CD4-positive, alpha-beta T cell (primary cell): ENCODE data around the gene UBN2. TPM values are rescaled to one million over a fixed set of nuclear protein-coding genes. Genes with fewer than 3 reads are reported as not detected.

Source experiments
- ATAC-seq: fragments of 200-7000 bp; cut with Tn5 transposase; one replicate; pipeline ENCODE4 v1.10.0; 2022; ENCODE audit warnings: mild to moderate bottlenecking; ENCODE audit not compliant: poor library complexity
- CTCF ChIA-PET: fragments of 350-600 bp; sonication (Branson Sonifier 250); formaldehyde crosslinking; loops from one replicate; lab custom pipeline; 2021; ENCODE audit warnings: antibody characterized with exemption, inconsistent platforms; lab: Charles Lee
- POLR2A ChIA-PET: fragments of 350-600 bp; sonication (Branson Sonifier 250); formaldehyde crosslinking; loops from one replicate; lab custom pipeline; 2021; ENCODE audit warnings: antibody characterized with exemption, inconsistent platforms; lab: Charles Lee
- DNase-seq, 14 experiments: peaks; one replicate each; pipeline ENCODE4 v3.0.0-alpha.2; 2013 to 2020; ENCODE audit warnings: mixed read lengths in 2 of 14
- H3K27ac ChIP-seq, 2 donors: one replicate each; pipeline versions ENCODE4 v1.5.1 to v1.7.0; 2013; ENCODE audit warnings: low read length in 2 of 2, low read depth in 1 of 2, mild to moderate bottlenecking in 1 of 2
- H3K27me3 ChIP-seq, 2 experiments: 1 replicate in 1 of 2; 2 replicates in 1 of 2; pipeline versions ENCODE4 v1.6.1 to v1.7.0; 2013; ENCODE audit warnings: low read length in 2 of 2, control low read depth in 1 of 2, mild to moderate bottlenecking in 1 of 2, moderate library complexity in 1 of 2; ENCODE audit not compliant: insufficient read depth in 2 of 2, control insufficient read depth in 1 of 2
- H3K36me3 ChIP-seq: one replicate; pipeline ENCODE4 v1.6.1; 2013; ENCODE audit warnings: low read length, control low read depth; ENCODE audit not compliant: insufficient read depth
- H3K4me1 ChIP-seq: one replicate; pipeline ENCODE4 v1.6.1; 2013; ENCODE audit warnings: low read length, control low read depth; ENCODE audit not compliant: insufficient read depth
- H3K4me3 ChIP-seq: one replicate; pipeline ENCODE4 v1.5.1; 2013; ENCODE audit warnings: mild to moderate bottlenecking, low read length, moderate library complexity
- H3K9me3 ChIP-seq, 2 experiments: 1 replicate in 1 of 2; 2 replicates in 1 of 2; pipeline versions ENCODE4 v1.6.1 to v1.7.0; 2013; ENCODE audit warnings: low read length in 2 of 2, mild to moderate bottlenecking in 2 of 2, control low read depth in 1 of 2, moderate library complexity in 1 of 2; ENCODE audit not compliant: control insufficient read depth in 1 of 2, insufficient read depth in 1 of 2
- H3K27ac Mint-ChIP-seq: one replicate; pipeline ENCODE4 v1.8.0; 2020; ENCODE audit warnings: mixed read lengths
- H3K27me3 Mint-ChIP-seq: one replicate; pipeline ENCODE4 v1.8.0; 2021; ENCODE audit warnings: mixed read lengths
- H3K36me3 Mint-ChIP-seq: one replicate; pipeline ENCODE4 v1.8.0; 2021; ENCODE audit warnings: low read depth, mixed read lengths
- H3K4me1 Mint-ChIP-seq: one replicate; pipeline ENCODE4 v1.8.0; 2021; ENCODE audit warnings: low read depth, mixed read lengths
- H3K4me3 Mint-ChIP-seq: one replicate; pipeline ENCODE4 v1.8.0; 2020; ENCODE audit warnings: mild to moderate bottlenecking, mixed read lengths
- H3K9me3 Mint-ChIP-seq: one replicate; pipeline ENCODE4 v1.8.0; 2020; ENCODE audit warnings: mixed read lengths
- CTCF ChIP-seq: fragments of 200-600 bp; IDR thresholded peaks from one replicate; pipeline ENCODE4 v1.8.0; 2022; ENCODE audit warnings: antibody characterized with exemption, mild to moderate bottlenecking
- intact Hi-C, 2 experiments: fragments of 100-400 bp; cut with DNase I in 1 of 2; cut with micrococcal nuclease in 1 of 2; formaldehyde crosslinking; loops; one replicate each; pipeline versions ENCODE4 v1.15.1 to v1.9.0; 2023 to 2025; cut with DNase I, micrococcal nuclease
- total RNA-seq, 174 experiments: library from RNA in 2 of 174; stranded (reverse) in 2 of 174; gene quantifications; one replicate each; pipeline ENCODE4 v1.2.3 and lab custom pipeline; 2021 to 2026

Gene UBN2
- total RNA-seq, 2 experiments from 2014 or later = 9.6 to 13.3 TPM

GRCh38 chr7:139183251-139183650 is 47.8 kb upstream of the UBN2 start:
- POLR2A ChIA-PET = no interaction called here
- H3K4me1 Mint-ChIP-seq = no peaks in the 10 kb centered on the region

GRCh38 chr7:139183878-139184338 is 47.1 kb upstream of the UBN2 start:
- intact Hi-C loops = no loop called here
- H3K4me1 ChIP-seq = no peaks in the 10 kb centered on the region
- H3K27ac ChIP-seq = no peak overlapping the region
- no peaks in the 10 kb centered on the region for H3K9me3 Mint-ChIP-seq
- ATAC-seq (no peak), DNase-seq (peak in 2 of 14 experiments; percentile 1 to 2)
- H3K36me3 ChIP-seq = no peaks in the 10 kb centered on the region
- H3K4me3 ChIP-seq = no peak overlapping the region
- no peaks in the 10 kb centered on the region for H3K27me3 ChIP-seq
- no peaks in the 10 kb centered on the region for H3K4me1 Mint-ChIP-seq
- no peak overlapping the region for H3K4me3 Mint-ChIP-seq
- H3K9me3 ChIP-seq = no peaks in the 10 kb centered on the region
- CTCF ChIA-PET = no interaction called here
- no peak for TF ChIP-seq CTCF
- H3K27ac Mint-ChIP-seq = no peak overlapping the region
- H3K36me3 Mint-ChIP-seq = peaks cover 16% of the 10 kb centered on the region
- POLR2A ChIA-PET = no interaction called here
- no peaks in the 10 kb centered on the region for H3K27me3 Mint-ChIP-seq

More at GRCh38 chr7:139183251-139183650, 47.8 kb upstream of the UBN2 start:
- H3K4me3 ChIP-seq = no peak overlapping the region
- H3K27me3 ChIP-seq = no peaks in the 10 kb centered on the region
- Mint-ChIP-seq H3K27me3 (no peaks in the 10 kb centered on the region), H3K27ac (no peak overlapping the region), H3K36me3 (peaks cover 16% of the 10 kb centered on the region), H3K9me3 (no peaks in the 10 kb centered on the region), H3K4me3 (no peak overlapping the region)
- intact Hi-C loops = no loop called here
- TF ChIP-seq CTCF = no peak
- no peak overlapping the region for H3K27ac ChIP-seq
- H3K36me3 ChIP-seq = no peaks in the 10 kb centered on the region
- no peaks in the 10 kb centered on the region for H3K4me1 ChIP-seq
- CTCF ChIA-PET = no interaction called here
- ATAC-seq (no peak), DNase-seq (no peak)
- H3K9me3 ChIP-seq = no peaks in the 10 kb centered on the region

GRCh38 chr7:139186146-139186545 is 44.9 kb upstream of the UBN2 start:
- Histone ChIP-seq H3K36me3 (no peaks in the 10 kb centered on the region), H3K4me3 (no peak overlapping the region), H3K27me3 (no peaks in the 10 kb centered on the region), H3K27ac (no peak overlapping the region), H3K4me1 (no peaks in the 10 kb centered on the region), H3K9me3 (no peaks in the 10 kb centered on the region)
- H3K4me1 Mint-ChIP-seq = no peaks in the 10 kb centered on the region
- no peaks in the 10 kb centered on the region for H3K9me3 Mint-ChIP-seq
- intact Hi-C loops = no loop called here
- DNase-seq (no peak), ATAC-seq (no peak)
- H3K27ac Mint-ChIP-seq = no peak overlapping the region
- TF ChIP-seq CTCF = no peak
- ChIA-PET CTCF (no interaction called here), POLR2A (no interaction called here)
- H3K4me3 Mint-ChIP-seq = no peak overlapping the region
- H3K27me3 Mint-ChIP-seq = no peaks in the 10 kb centered on the region
- H3K36me3 Mint-ChIP-seq = peaks cover 14% of the 10 kb centered on the region
